IMR-90 (cell line): ENCODE measurements around the gene PPA2. TPM values are rescaled to one million over a fixed set of nuclear protein-coding genes. Genes with fewer than 3 reads are reported as not detected.

ENCODE experiments used
- ATAC-seq: fragments of 200-7000 bp; cut with Tn5 transposase; 2 replicates; pipeline ENCODE4 v1.9.1; 2020; ENCODE audit warnings: low read depth, mild to moderate bottlenecking, moderate library complexity
- BruUV-seq: library from RNA; stranded (reverse); fragments of 400-500 nt; replicated peaks from 2 replicates; lab custom pipeline; 2021; lab: Mats Ljungman, UMichigan
- CTCF ChIA-PET: fragments of 300-600 bp; formaldehyde crosslinking; extraction: SDS; loops from one replicate; lab custom pipeline; 2021; ENCODE audit warnings: antibody characterized with exemption; lab: Yijun Ruan, JAX
- POLR2A ChIA-PET: fragments of 300-600 bp; sonication (Branson Sonifier 250); formaldehyde crosslinking; loops from one replicate; lab custom pipeline; 2022; ENCODE audit warnings: antibody characterized with exemption; ENCODE audit not compliant: unreplicated experiment; lab: Charles Lee
- DNase-seq: peaks from one replicate; pipeline ENCODE4 v3.0.0; 2013
- H2AFZ ChIP-seq: replicated peaks from 2 replicates; pipeline ENCODE3; 2013; ENCODE audit warnings: low read length, mild to moderate bottlenecking; ENCODE audit not compliant: poor library complexity
- H2AK5ac ChIP-seq: 2 replicates; pipeline ENCODE4 v1.6.1; 2013; ENCODE audit warnings: low read depth, low read length, inconsistent platforms
- H2AK9ac ChIP-seq: replicated peaks from 2 replicates; pipeline ENCODE3; 2013; ENCODE audit warnings: mild to moderate bottlenecking, low read depth, low read length, moderate library complexity; ENCODE audit not compliant: poor library complexity
- H2BK120ac ChIP-seq: 2 replicates; pipeline ENCODE4 v1.6.1; 2013; ENCODE audit warnings: low read depth, low read length, inconsistent platforms
- H2BK15ac ChIP-seq: 3 replicates; pipeline ENCODE4 v1.6.1; 2013; ENCODE audit warnings: low read depth, low read length, inconsistent platforms
- H2BK20ac ChIP-seq: 2 replicates; pipeline ENCODE4 v1.6.1; 2013; ENCODE audit warnings: low read depth, mild to moderate bottlenecking, inconsistent platforms, low read length, moderate library complexity
- H2BK5ac ChIP-seq: 2 replicates; pipeline ENCODE4 v1.6.1; 2013; ENCODE audit warnings: mild to moderate bottlenecking, low read depth, low read length, inconsistent platforms; ENCODE audit not compliant: poor library complexity, severe bottlenecking
- H3K14ac ChIP-seq: replicated peaks from 2 replicates; pipeline ENCODE4 v1.6.1; 2013; ENCODE audit warnings: low read depth, low read length, inconsistent platforms
- H3K18ac ChIP-seq: 2 replicates; pipeline ENCODE4 v1.6.1; 2013; ENCODE audit warnings: low read depth, low read length, control low read depth
- H3K23ac ChIP-seq: 2 replicates; pipeline ENCODE4 v1.6.1; 2013; ENCODE audit warnings: low read depth, low read length, inconsistent platforms
- H3K27ac ChIP-seq: 2 replicates; pipeline ENCODE4 v1.5.1; 2013; ENCODE audit warnings: mild to moderate bottlenecking, control low read depth, low read length; ENCODE audit not compliant: insufficient read depth
- H3K27me3 ChIP-seq: 2 replicates; pipeline ENCODE4 v1.6.1; 2013; ENCODE audit warnings: low read length; ENCODE audit not compliant: control insufficient read depth, insufficient read depth
- H3K36me3 ChIP-seq: 2 replicates; pipeline ENCODE4 v1.6.1; 2013; ENCODE audit warnings: low read length, mixed read lengths; ENCODE audit not compliant: control insufficient read depth, insufficient read depth
- H3K4ac ChIP-seq: 2 replicates; pipeline ENCODE4 v1.6.1; 2013; ENCODE audit warnings: low read depth, low read length, inconsistent platforms
- H3K4me1 ChIP-seq: 2 replicates; pipeline ENCODE4 v1.6.1; 2013; ENCODE audit warnings: low read length, mixed read lengths; ENCODE audit not compliant: control insufficient read depth, insufficient read depth
- H3K4me2 ChIP-seq: 2 replicates; pipeline ENCODE4 v1.6.1; 2013; ENCODE audit warnings: low read depth, mild to moderate bottlenecking, control low read depth, low read length, moderate library complexity
- H3K4me3 ChIP-seq: 2 replicates; pipeline ENCODE4 v1.5.1; 2013; ENCODE audit warnings: low read depth, mild to moderate bottlenecking, control low read depth, low read length, moderate library complexity; ENCODE audit not compliant: insufficient read depth
- H3K56ac ChIP-seq: 2 replicates; pipeline ENCODE4 v1.6.1; 2013; ENCODE audit warnings: low read length, inconsistent platforms; ENCODE audit not compliant: insufficient read depth; ENCODE audit errors: extremely low read depth
- H3K79me1 ChIP-seq, 2 experiments: 2 replicates each; pipeline ENCODE4 v1.6.1; 2013; ENCODE audit warnings: low read length in 2 of 2, inconsistent platforms in 1 of 2, low read depth in 1 of 2
- H3K9ac ChIP-seq: 2 replicates; pipeline ENCODE4 v1.6.1; 2013; ENCODE audit warnings: low read depth, low read length, control low read depth
- H3K9me1 ChIP-seq: 2 replicates; pipeline ENCODE4 v1.6.1; 2013; ENCODE audit warnings: low read length, inconsistent platforms; ENCODE audit not compliant: insufficient read depth
- H3K9me3 ChIP-seq: 2 replicates; pipeline ENCODE4 v1.6.1; 2013; ENCODE audit warnings: low read length; ENCODE audit not compliant: control insufficient read depth, insufficient read depth
- H4K20me1 ChIP-seq: 2 replicates; pipeline ENCODE4 v1.6.1; 2013; ENCODE audit warnings: low read length, inconsistent platforms; ENCODE audit not compliant: insufficient read depth
- H4K5ac ChIP-seq: 2 replicates; pipeline ENCODE4 v1.6.1; 2013; ENCODE audit warnings: mild to moderate bottlenecking, low read depth, low read length, control low read depth
- H4K8ac ChIP-seq, 2 experiments: 2 replicates each; pipeline ENCODE4 v1.6.1; 2013; ENCODE audit warnings: low read depth in 2 of 2, low read length in 2 of 2, control low read depth in 1 of 2, inconsistent platforms in 1 of 2
- H4K91ac ChIP-seq: 2 replicates; pipeline ENCODE4 v1.6.1; 2013; ENCODE audit warnings: low read depth, low read length, inconsistent platforms; ENCODE audit not compliant: insufficient read depth
- CEBPB ChIP-seq: IDR thresholded peaks from 2 replicates; pipeline ENCODE4 v1.6.1; 2012; ENCODE audit warnings: low read depth, low read length, improper control_type of control experiment
- CTCF ChIP-seq: conservative IDR thresholded peaks from 2 replicates; pipeline ENCODE4 v1.5.1; 2012; ENCODE audit warnings: mild to moderate bottlenecking, low read depth, low read length, improper control_type of control experiment
- FOS ChIP-seq: fragments of 150-350 bp; IDR thresholded peaks from 2 replicates; pipeline ENCODE4 v1.6.1; 2016; ENCODE audit warnings: low read depth, low read length
- MAFK ChIP-seq: IDR thresholded peaks from 2 replicates; pipeline ENCODE4 v1.6.1; 2012; ENCODE audit warnings: low read depth, low read length, improper control_type of control experiment
- MAZ ChIP-seq: IDR thresholded peaks from 2 replicates; pipeline ENCODE4 v1.6.1; 2012; ENCODE audit warnings: low read depth, mild to moderate bottlenecking, low read length, improper control_type of control experiment, moderate library complexity, borderline replicate concordance
- MXI1 ChIP-seq: IDR thresholded peaks from 2 replicates; pipeline ENCODE4 v1.6.1; 2012; ENCODE audit warnings: low read depth, mild to moderate bottlenecking, low read length, moderate library complexity, borderline replicate concordance
- NFE2L2 ChIP-seq: fragments of 150-350 bp; IDR thresholded peaks from 2 replicates; pipeline ENCODE4 v1.6.1; 2016; ENCODE audit warnings: low read depth, mild to moderate bottlenecking, low read length
- POLR2A ChIP-seq: IDR thresholded peaks from 2 replicates; pipeline ENCODE4 v1.6.1; 2012; ENCODE audit warnings: mild to moderate bottlenecking, low read depth, low read length
- RAD21 ChIP-seq: IDR thresholded peaks from 2 replicates; pipeline ENCODE4 v1.6.1; 2012; ENCODE audit warnings: low read length, improper control_type of control experiment
- RCOR1 ChIP-seq: IDR thresholded peaks from 2 replicates; pipeline ENCODE4 v1.6.1; 2012; ENCODE audit warnings: mild to moderate bottlenecking, low read length, improper control_type of control experiment; ENCODE audit not compliant: insufficient replicate concordance
- SMC3 ChIP-seq: fragments of 150-350 bp; IDR thresholded peaks from 2 replicates; pipeline ENCODE4 v1.6.1; 2016; ENCODE audit warnings: low read depth, mild to moderate bottlenecking, antibody characterized with exemption, low read length, moderate library complexity
- USF2 ChIP-seq: fragments of 150-350 bp; IDR thresholded peaks from 2 replicates; pipeline ENCODE4 v1.6.1; 2017; ENCODE audit warnings: mild to moderate bottlenecking, antibody characterized with exemption, low read length, low read depth
- WGBS, 2 experiments: methylation state at CpG; one replicate each; pipeline versions ENCODE4 v1.1.5 to v1.1.7; 2013; ENCODE audit warnings: missing lambda C conversion rate in 2 of 2; ENCODE audit not compliant: insufficient read length in 1 of 2; ENCODE audit errors: extremely low coverage in 2 of 2; 5-methylcytosine and 5-hydroxymethylcytosine counted together
- dilution Hi-C: fragments of 300-500 bp; cut with HindIII; formaldehyde crosslinking; loops from one replicate; pipeline ENCODE4 v1.14.3; 2018; ENCODE audit warnings: low sequenced_read_pairs; ENCODE audit not compliant: unreplicated experiment
- in situ Hi-C: fragments of 300-500 bp; cut with MboI; formaldehyde crosslinking; loops from 3 replicates; pipeline ENCODE4 v1.14.3; 2019; ENCODE audit warnings: low sequenced_read_pairs, inconsistent platforms, mixed read lengths
- intact Hi-C: fragments of 100-400 bp; cut with micrococcal nuclease; formaldehyde crosslinking; loops from 2 replicates; pipeline ENCODE4 v1.10.0; 2022
- polyA plus RNA-seq, 3 experiments: library from polyadenylated mRNA; depleted of rRNA; stranded (reverse); fragments of >200 nt; gene quantifications; 2 replicates each; pipeline ENCODE4 v1.2.3, GENCODE V29; 2012; ENCODE audit warnings: low replicate concordance in 1 of 3
- total RNA-seq: library from RNA; depleted of rRNA; stranded (reverse); fragments of >200 nt; gene quantifications from 2 replicates; pipeline ENCODE4 v1.2.3, GENCODE V29; 2012

The PPA2 gene
- total and polyA plus RNA-seq, 2 of the 4 experiments (the other 2 are of a cell fraction), result 43.1 to 52.5 TPM

GRCh38 chr4:105460306-105460705 lies 13.6 kb downstream of the PPA2 start:
- Histone ChIP-seq H2BK120ac (no peak overlapping the region), H3K9me1 (no peaks in the 10 kb centered on the region; the same call in 1 of the 2 replicates), H2AFZ (no peak overlapping the region), H3K4ac (no peak overlapping the region), H3K4me1 (peaks cover 4% of the 10 kb centered on the region; the same call in 1 of the 2 replicates), H3K79me1 (peaks cover 15 to 16% of the 10 kb centered on the region in 2 experiments), H4K5ac (no peak overlapping the region), H3K4me2 (no peak overlapping the region), H2BK20ac (no peak overlapping the region), H3K9me3 (no peaks in the 10 kb centered on the region), H3K23ac (no peak overlapping the region), H4K91ac (no peak overlapping the region), H3K56ac (no peak overlapping the region), H3K36me3 (peaks cover 2% of the 10 kb centered on the region; the same call in 1 of the 2 replicates), H3K14ac (no peak overlapping the region), H2AK5ac (no peak overlapping the region), H3K27me3 (no peaks in the 10 kb centered on the region), H3K27ac (no peak overlapping the region), H3K9ac (no peak overlapping the region), H2BK5ac (no peak overlapping the region), H3K18ac (no peak overlapping the region), H2AK9ac (no peak overlapping the region), H2BK15ac (no peak overlapping the region), H4K20me1 (no peaks in the 10 kb centered on the region), H3K4me3 (no peak overlapping the region), H4K8ac (no peak overlapping the region)
- TF ChIP-seq FOS, result no peak
- no peak for TF ChIP-seq MXI1
- TF ChIP-seq USF2, result no peak
- TF ChIP-seq MAZ, result no peak
- no peak for TF ChIP-seq MAFK
- TF ChIP-seq CEBPB, result no peak
- no peak for TF ChIP-seq RAD21
- TF ChIP-seq RCOR1, result no peak
- TF ChIP-seq POLR2A, result no peak
- no peak for TF ChIP-seq SMC3
- no peak for TF ChIP-seq CTCF
- no peak for TF ChIP-seq NFE2L2
- ChIA-PET CTCF (interaction anchor here (2.2 kb wide), 1 partner anchor 14 kb away, joined by 7 read pairs; the partner anchor contains the start of gene PPA2), POLR2A (no interaction called here)
- ATAC-seq, result no peak
- intact Hi-C loops, result no loop called here
- no peak for DNase-seq
- dilution Hi-C loops, result no loop called here
- in situ Hi-C loops, result no loop called here
- no CpG with 5 or more reads among the region's 2 CpGs for WGBS, 2 experiments
- BruUV-seq, result no TSS peak
